B cell (primary cell): ENCODE data around the gene RAD51B.

ENCODE experiments used
- EZH2 ChIP-seq: IDR thresholded peaks from 2 replicates; pipeline ENCODE4 v1.6.1; 2012; ENCODE audit warnings: borderline replicate concordance, low read depth, mild to moderate bottlenecking, moderate library complexity, low read length; ENCODE audit not compliant: insufficient read depth, poor library complexity, severe bottlenecking
- TF ChIP-seq, protein P1 (sequence below): fragments of 200-600 bp; IDR thresholded peaks from one replicate; pipeline ENCODE4 v1.8.0; 2022; ENCODE audit warnings: antibody characterized with exemption, mild to moderate bottlenecking

DNA sequence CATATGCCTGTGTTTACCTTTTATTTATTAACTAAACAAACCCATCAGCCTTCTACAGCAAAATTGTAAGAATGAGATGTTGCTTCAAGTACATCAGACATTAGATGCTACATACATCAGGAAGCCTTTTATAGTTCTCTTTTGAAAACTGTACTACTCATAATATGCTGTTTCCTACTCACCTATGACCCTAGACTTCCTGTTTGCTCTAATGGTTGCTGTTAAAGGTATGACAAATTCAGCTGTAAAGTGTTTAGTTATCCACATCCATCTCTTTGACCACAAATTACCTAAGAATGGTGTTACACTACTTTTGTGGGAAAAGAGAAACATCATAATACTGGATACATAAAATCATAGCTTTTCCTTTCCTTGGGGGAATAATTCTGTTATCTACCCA is 220.0 kb downstream of the RAD51B start:
- TF ChIP-seq, protein P1, sequence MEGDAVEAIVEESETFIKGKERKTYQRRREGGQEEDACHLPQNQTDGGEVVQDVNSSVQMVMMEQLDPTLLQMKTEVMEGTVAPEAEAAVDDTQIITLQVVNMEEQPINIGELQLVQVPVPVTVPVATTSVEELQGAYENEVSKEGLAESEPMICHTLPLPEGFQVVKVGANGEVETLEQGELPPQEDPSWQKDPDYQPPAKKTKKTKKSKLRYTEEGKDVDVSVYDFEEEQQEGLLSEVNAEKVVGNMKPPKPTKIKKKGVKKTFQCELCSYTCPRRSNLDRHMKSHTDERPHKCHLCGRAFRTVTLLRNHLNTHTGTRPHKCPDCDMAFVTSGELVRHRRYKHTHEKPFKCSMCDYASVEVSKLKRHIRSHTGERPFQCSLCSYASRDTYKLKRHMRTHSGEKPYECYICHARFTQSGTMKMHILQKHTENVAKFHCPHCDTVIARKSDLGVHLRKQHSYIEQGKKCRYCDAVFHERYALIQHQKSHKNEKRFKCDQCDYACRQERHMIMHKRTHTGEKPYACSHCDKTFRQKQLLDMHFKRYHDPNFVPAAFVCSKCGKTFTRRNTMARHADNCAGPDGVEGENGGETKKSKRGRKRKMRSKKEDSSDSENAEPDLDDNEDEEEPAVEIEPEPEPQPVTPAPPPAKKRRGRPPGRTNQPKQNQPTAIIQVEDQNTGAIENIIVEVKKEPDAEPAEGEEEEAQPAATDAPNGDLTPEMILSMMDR: no peak
- TF ChIP-seq EZH2: no peak
